Ascending aorta (tissue), 2 donors: Measurements from ENCODE around the gene FOXJ3. TPM values are rescaled to one million over a fixed set of nuclear protein-coding genes. Genes with fewer than 3 reads are reported as not detected.

Source experiments
- DNase-seq, 2 donors: peaks; one replicate each; pipeline ENCODE4 v3.0.0-alpha.2; 2019; ENCODE audit warnings: low spot score in 2 of 2
- H3K27ac ChIP-seq, 2 donors: fragments of 200-600 bp; sonication (generic); one replicate each; pipeline ENCODE4 v1.5.1; 2016 to 2017; ENCODE audit warnings: mild to moderate bottlenecking in 1 of 2
- H3K27me3 ChIP-seq: fragments of 200-600 bp; sonication (generic); one replicate; pipeline ENCODE4 v1.5.1; 2017
- H3K36me3 ChIP-seq, 2 donors: fragments of 200-600 bp; sonication (generic); one replicate each; pipeline ENCODE4 v1.5.1; 2016
- H3K4me1 ChIP-seq, 2 donors: fragments of 200-600 bp; sonication (generic); one replicate each; pipeline ENCODE4 v1.5.1; 2016 to 2017; ENCODE audit warnings: mild to moderate bottlenecking in 1 of 2
- H3K4me3 ChIP-seq, 2 donors: fragments of 200-600 bp; sonication (generic); one replicate each; pipeline ENCODE4 v1.5.1; 2016 to 2017; ENCODE audit warnings: mild to moderate bottlenecking in 1 of 2
- H3K9me3 ChIP-seq, 2 donors: fragments of 200-600 bp; sonication (generic); one replicate each; pipeline ENCODE4 v1.5.1; 2016
- CTCF ChIP-seq, 3 experiments: fragments of 200-600 bp in 2 of 3; fragments of 450-650 bp in 1 of 3; sonication (generic) in 2 of 3; IDR thresholded peaks; one replicate each; pipeline ENCODE4 v1.5.1; 2016 to 2019; ENCODE audit warnings: antibody characterized with exemption in 3 of 3, mild to moderate bottlenecking in 1 of 3, moderate library complexity in 1 of 3
- intact Hi-C: fragments of 100-400 bp; cut with DNase I; formaldehyde crosslinking; loops from one replicate; pipeline ENCODE4 v1.15.1; 2023
- total RNA-seq: library from RNA; depleted of rRNA; stranded (reverse); fragments of >200 nt; gene quantifications from one replicate; pipeline ENCODE4 v1.1.0, GENCODE V29; 2016

FOXJ3 gene
- total RNA-seq, 1 donor from 2014 or later: 62.8 TPM

- no peak overlapping the region for H3K27ac ChIP-seq
- no peak for DNase-seq
- H3K27me3 ChIP-seq: no peaks in the 10 kb centered on the region
- no peaks in the 10 kb centered on the region for H3K4me1 ChIP-seq
- no peaks in the 10 kb centered on the region for H3K36me3 ChIP-seq
- no peak overlapping the region for H3K4me3 ChIP-seq
- intact Hi-C loops: no loop called here
- TF ChIP-seq CTCF (IDR thresholded peaks at IDR 0.05): no peak
- H3K9me3 ChIP-seq: no peaks in the 10 kb centered on the region
These were observed 204.9 kb downstream of the FOXJ3 start for GRCh38 chr1:42130061-42130660.

GRCh38 chr1:42128964-42129363 lies 206.1 kb downstream of the FOXJ3 start:
- Histone ChIP-seq H3K27me3 (no peaks in the 10 kb centered on the region), H3K4me3 (no peak overlapping the region), H3K36me3 (no peaks in the 10 kb centered on the region), H3K4me1 (no peaks in the 10 kb centered on the region), H3K9me3 (no peaks in the 10 kb centered on the region), H3K27ac (no peak overlapping the region)
- intact Hi-C loops: no loop called here
- no peak for TF ChIP-seq CTCF (IDR thresholded peaks at IDR 0.05)
- DNase-seq: no peak

- Histone ChIP-seq H3K36me3 (no peaks in the 10 kb centered on the region), H3K27ac (no peak overlapping the region), H3K27me3 (no peaks in the 10 kb centered on the region), H3K4me1 (no peaks in the 10 kb centered on the region), H3K4me3 (no peak overlapping the region), H3K9me3 (no peaks in the 10 kb centered on the region)
- intact Hi-C loops: no loop called here
- DNase-seq: no peak
- TF ChIP-seq CTCF (IDR thresholded peaks at IDR 0.05): no peak
These were observed 206.5 kb downstream of the FOXJ3 start for GRCh38 chr1:42128499-42128898.

GRCh38 chr1:42127767-42128166 lies 207.3 kb downstream of the FOXJ3 start:
- H3K4me3 ChIP-seq: no peak overlapping the region
- no peak overlapping the region for H3K27ac ChIP-seq
- intact Hi-C loops: no loop called here
- no peaks in the 10 kb centered on the region for H3K27me3 ChIP-seq
- no peak for DNase-seq
- no peak for TF ChIP-seq CTCF (IDR thresholded peaks at IDR 0.05)
- H3K4me1 ChIP-seq: no peaks in the 10 kb centered on the region
- H3K9me3 ChIP-seq: no peaks in the 10 kb centered on the region
- no peaks in the 10 kb centered on the region for H3K36me3 ChIP-seq

Other genes starting within 250 kb of the FOXJ3 start
- not detected for gene GUCA2B, start 181.8 kb downstream of the FOXJ3 start, total RNA-seq
- not detected for gene GUCA2A, start 170.5 kb downstream of the FOXJ3 start, total RNA-seq
- 2.7 TPM for gene RIMKLA, start 45.6 kb upstream of the FOXJ3 start, total RNA-seq
- gene ZMYND12, start 120.8 kb upstream of the FOXJ3 start, total RNA-seq: not detected
- 13.6 TPM for gene PPCS, start 121.3 kb upstream of the FOXJ3 start, total RNA-seq
- gene CCDC30, start 128.1 kb upstream of the FOXJ3 start, total RNA-seq: not detected